ENCODE results near the gene NR5A2. TPM values are rescaled to one million over a fixed set of nuclear protein-coding genes. Genes with fewer than 3 reads are reported as not detected.

Gene NR5A2
- total RNA-seq, 1 donor from 2014 or later: 2.0 TPM

DNA sequence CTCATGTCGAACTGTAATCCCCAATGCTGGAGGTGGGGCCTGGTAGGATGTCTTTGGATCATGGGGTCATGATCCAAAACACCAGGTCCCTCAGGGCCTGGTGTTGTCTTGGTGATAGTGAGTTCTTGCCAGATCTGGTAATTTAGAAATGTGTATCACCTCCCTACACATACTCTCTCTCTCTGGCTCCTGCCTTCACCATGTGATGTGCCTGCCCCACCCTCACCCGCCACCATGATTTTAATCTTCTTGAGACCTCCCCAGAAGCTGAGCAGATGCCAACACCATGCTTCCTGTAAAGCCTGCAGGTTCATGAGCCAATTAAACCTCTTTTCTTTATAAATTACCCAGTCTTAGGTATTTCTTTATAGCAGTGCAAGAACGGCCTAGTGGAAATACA is 136.4 kb downstream of the NR5A2 start:
- Mint-ChIP-seq H3K9me3 (ENCODE audit: unreplicated experiment) (no peaks in the 10 kb centered on the region), H3K36me3 (ENCODE audit: unreplicated experiment) (no peaks in the 10 kb centered on the region), H3K4me1 (ENCODE audit: low read depth, unreplicated experiment) (peaks cover 5% of the 10 kb centered on the region), H3K27ac (ENCODE audit: unreplicated experiment) (no peak overlapping the region), H3K27me3 (ENCODE audit: unreplicated experiment) (peaks cover 3% of the 10 kb centered on the region), H3K4me3 (ENCODE audit: unreplicated experiment) (no peak overlapping the region)
- TF ChIP-seq, protein P1, sequence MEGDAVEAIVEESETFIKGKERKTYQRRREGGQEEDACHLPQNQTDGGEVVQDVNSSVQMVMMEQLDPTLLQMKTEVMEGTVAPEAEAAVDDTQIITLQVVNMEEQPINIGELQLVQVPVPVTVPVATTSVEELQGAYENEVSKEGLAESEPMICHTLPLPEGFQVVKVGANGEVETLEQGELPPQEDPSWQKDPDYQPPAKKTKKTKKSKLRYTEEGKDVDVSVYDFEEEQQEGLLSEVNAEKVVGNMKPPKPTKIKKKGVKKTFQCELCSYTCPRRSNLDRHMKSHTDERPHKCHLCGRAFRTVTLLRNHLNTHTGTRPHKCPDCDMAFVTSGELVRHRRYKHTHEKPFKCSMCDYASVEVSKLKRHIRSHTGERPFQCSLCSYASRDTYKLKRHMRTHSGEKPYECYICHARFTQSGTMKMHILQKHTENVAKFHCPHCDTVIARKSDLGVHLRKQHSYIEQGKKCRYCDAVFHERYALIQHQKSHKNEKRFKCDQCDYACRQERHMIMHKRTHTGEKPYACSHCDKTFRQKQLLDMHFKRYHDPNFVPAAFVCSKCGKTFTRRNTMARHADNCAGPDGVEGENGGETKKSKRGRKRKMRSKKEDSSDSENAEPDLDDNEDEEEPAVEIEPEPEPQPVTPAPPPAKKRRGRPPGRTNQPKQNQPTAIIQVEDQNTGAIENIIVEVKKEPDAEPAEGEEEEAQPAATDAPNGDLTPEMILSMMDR (IDR thresholded peaks at IDR 0.05; ENCODE audit: partially characterized antibody, unreplicated experiment): no peak
- no peak for DNase-seq

DNA sequence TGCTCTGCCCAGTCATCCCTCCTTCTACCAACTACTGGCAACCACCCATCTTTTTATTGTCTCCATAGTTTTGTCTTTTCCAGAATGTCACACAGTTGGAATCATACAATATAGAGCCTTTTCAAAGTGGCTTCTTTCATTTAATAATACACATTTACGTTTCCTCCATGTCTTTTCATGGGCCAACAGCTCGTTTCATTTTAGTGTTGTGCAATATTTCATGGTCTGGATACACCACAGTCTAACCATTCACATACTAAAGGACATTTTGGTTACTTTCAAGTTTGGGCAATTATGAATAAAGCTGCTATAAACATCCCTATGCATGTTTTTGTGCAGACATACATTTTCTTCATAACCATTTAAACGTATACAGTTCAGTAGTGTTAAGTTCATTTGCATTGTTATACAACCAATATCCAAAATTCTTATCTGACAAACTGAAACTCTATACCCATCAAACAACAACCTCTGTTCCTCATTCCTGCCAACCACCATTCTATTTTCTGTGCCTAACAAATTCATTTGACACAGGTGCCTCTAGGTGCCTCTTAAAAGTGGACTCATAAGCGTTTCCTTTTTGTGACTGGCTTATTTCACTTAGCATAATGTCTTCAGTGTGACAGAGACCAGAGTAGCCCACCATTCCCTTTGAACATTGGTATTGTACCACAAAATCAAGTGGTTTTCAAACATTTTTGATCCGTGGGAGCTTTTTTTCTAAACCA is 138.1 kb downstream of the NR5A2 start:
- peaks cover 6% of the 10 kb centered on the region for H3K4me1 Mint-ChIP-seq (ENCODE audit: low read depth, unreplicated experiment)
- H3K27me3 Mint-ChIP-seq (ENCODE audit: unreplicated experiment): peaks cover 2% of the 10 kb centered on the region
- TF ChIP-seq, protein P1 (IDR thresholded peaks at IDR 0.05; ENCODE audit: partially characterized antibody, unreplicated experiment): no peak
- DNase-seq: no peak
- no peak overlapping the region for H3K27ac Mint-ChIP-seq (ENCODE audit: unreplicated experiment)
- no peaks in the 10 kb centered on the region for H3K9me3 Mint-ChIP-seq (ENCODE audit: unreplicated experiment)
- H3K4me3 Mint-ChIP-seq (ENCODE audit: unreplicated experiment): no peak overlapping the region
- no peaks in the 10 kb centered on the region for H3K36me3 Mint-ChIP-seq (ENCODE audit: unreplicated experiment)

DNA sequence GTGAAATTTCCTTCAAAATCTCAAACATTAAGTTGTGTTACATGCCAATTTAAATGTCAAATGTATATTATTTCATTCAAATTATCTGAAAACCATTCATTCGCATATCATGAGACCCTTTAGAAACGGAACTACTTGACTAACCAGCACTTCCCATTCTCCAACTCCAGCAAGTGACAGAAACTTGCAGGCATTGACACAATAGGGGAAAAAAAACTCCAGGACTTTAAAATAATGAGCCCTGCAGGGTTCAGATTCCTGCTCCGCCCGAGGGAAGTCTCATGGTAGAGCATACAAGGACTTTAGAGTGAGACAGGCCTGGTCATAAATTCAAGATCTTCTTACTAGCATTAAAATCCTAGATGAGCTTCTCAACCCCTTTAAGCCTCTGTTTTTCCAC is 138.9 kb downstream of the NR5A2 start:
- Mint-ChIP-seq H3K9me3 (ENCODE audit: unreplicated experiment) (no peaks in the 10 kb centered on the region), H3K27ac (ENCODE audit: unreplicated experiment) (no peak overlapping the region), H3K4me3 (ENCODE audit: unreplicated experiment) (no peak overlapping the region), H3K36me3 (ENCODE audit: unreplicated experiment) (no peaks in the 10 kb centered on the region), H3K4me1 (ENCODE audit: low read depth, unreplicated experiment) (peaks cover 8% of the 10 kb centered on the region), H3K27me3 (ENCODE audit: unreplicated experiment) (peaks cover 2% of the 10 kb centered on the region)
- TF ChIP-seq, protein P1 (IDR thresholded peaks at IDR 0.05; ENCODE audit: partially characterized antibody, unreplicated experiment): no peak
- DNase-seq: no peak

DNA sequence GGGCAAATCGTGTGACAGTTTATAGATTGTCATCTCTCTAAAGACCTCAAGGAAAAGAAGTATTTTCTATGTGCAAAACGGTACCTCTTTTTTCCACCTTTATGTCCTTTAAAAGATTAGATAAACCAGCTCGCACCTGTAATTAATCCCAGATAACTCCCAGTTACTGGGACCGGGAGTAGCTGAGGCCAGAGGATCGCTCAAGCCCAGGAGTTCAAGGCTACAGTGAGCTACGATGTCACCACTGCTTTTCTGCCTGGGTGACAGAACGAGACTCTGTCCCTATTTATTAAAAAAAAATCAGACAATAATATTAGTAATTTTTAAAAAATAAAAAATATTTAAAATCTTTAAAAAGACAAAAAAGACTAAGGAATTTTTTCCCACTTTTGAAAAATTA is 141.4 kb downstream of the NR5A2 start:
- TF ChIP-seq, protein P1 (IDR thresholded peaks at IDR 0.05; ENCODE audit: partially characterized antibody, unreplicated experiment): no peak
- Mint-ChIP-seq H3K4me1 (ENCODE audit: low read depth, unreplicated experiment) (peaks cover 18% of the 10 kb centered on the region), H3K36me3 (ENCODE audit: unreplicated experiment) (no peaks in the 10 kb centered on the region), H3K9me3 (ENCODE audit: unreplicated experiment) (no peaks in the 10 kb centered on the region), H3K4me3 (ENCODE audit: unreplicated experiment) (no peak overlapping the region), H3K27ac (ENCODE audit: unreplicated experiment) (no peak overlapping the region), H3K27me3 (ENCODE audit: unreplicated experiment) (no peaks in the 10 kb centered on the region)
- no peak for DNase-seq

DNA sequence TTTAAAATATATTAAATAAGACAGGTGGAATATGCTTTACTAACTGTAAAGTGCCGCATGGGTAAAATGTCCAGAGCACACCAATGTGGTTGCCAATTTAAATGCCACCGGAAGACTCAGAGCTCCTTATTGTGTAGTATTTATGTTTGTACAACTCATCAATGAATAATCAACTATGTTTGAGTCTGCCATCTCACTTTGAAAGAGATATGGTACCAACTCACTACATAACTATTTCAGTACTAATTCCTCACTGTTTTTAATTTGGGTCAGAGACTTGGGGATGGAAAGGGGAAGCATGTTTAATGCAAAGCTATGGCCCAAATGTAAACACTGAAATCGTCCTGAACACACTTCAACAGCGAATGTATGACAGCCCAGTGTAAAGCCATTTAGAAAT is 144.8 kb downstream of the NR5A2 start:
- H3K27ac Mint-ChIP-seq (ENCODE audit: unreplicated experiment): no peak overlapping the region
- TF ChIP-seq, protein P1 (IDR thresholded peaks at IDR 0.05; ENCODE audit: partially characterized antibody, unreplicated experiment): no peak
- no peak overlapping the region for H3K4me3 Mint-ChIP-seq (ENCODE audit: unreplicated experiment)
- no peaks in the 10 kb centered on the region for H3K9me3 Mint-ChIP-seq (ENCODE audit: unreplicated experiment)
- H3K27me3 Mint-ChIP-seq (ENCODE audit: unreplicated experiment): no peaks in the 10 kb centered on the region
- no peaks in the 10 kb centered on the region for H3K36me3 Mint-ChIP-seq (ENCODE audit: unreplicated experiment)
- DNase-seq: no peak
- H3K4me1 Mint-ChIP-seq (ENCODE audit: low read depth, unreplicated experiment): peaks cover 21% of the 10 kb centered on the region

Measured in glutamatergic neuron (in vitro differentiated cells).